GM12878 (cell line): ENCODE data around the gene NXPH1. TPM values are rescaled to one million over a fixed set of nuclear protein-coding genes. Genes with fewer than 3 reads are reported as not detected.

Source experiments
- ATAC-seq: fragments of 200-7000 bp; cut with Tn5 transposase; 3 replicates; pipeline ENCODE4 v1.9.1; 2020; ENCODE audit warnings: mild to moderate bottlenecking, moderate library complexity
- BruUV-seq: library from RNA; stranded (reverse); fragments of 400-500 nt; replicated peaks from 2 replicates; lab custom pipeline; 2021; lab: Mats Ljungman, UMichigan
- CTCF ChIA-PET: fragments of 300-600 bp; sonication (Branson Sonifier 250); formaldehyde crosslinking; extraction: SDS; loops from one replicate; lab custom pipeline; 2021; ENCODE audit warnings: inconsistent platforms; lab: Yijun Ruan, JAX
- POLR2A ChIA-PET: fragments of 350-600 bp; formaldehyde crosslinking; extraction: SDS; loops from one replicate; lab custom pipeline; 2021; ENCODE audit warnings: inconsistent platforms; lab: Charles Lee
- RAD21 ChIA-PET: fragments of 300-600 bp; sonication (Branson Sonifier 250); formaldehyde crosslinking; loops from one replicate; lab custom pipeline; 2023; ENCODE audit warnings: antibody characterized with exemption; ENCODE audit not compliant: unreplicated experiment; lab: Charles Lee
- SMC1A ChIA-PET: fragments of 300-600 bp; sonication (Branson Sonifier 250); formaldehyde crosslinking; loops from one replicate; lab custom pipeline; 2023; ENCODE audit not compliant: unreplicated experiment, uncharacterized antibody; lab: Charles Lee
- DNase-seq: peaks from one replicate; pipeline ENCODE4 v3.0.0-alpha.2; 2011; ENCODE audit warnings: low read depth, low spot score
- FAIRE-seq: peaks from 3 replicates; lab custom pipeline; 2011; peaks lifted over from hg19 to GRCh38; lab: Jason Lieb, UNC
- H2AFZ ChIP-seq: 2 replicates; pipeline ENCODE4 v1.6.0; 2011; ENCODE audit warnings: low read depth, low read length, control low read depth; ENCODE audit not compliant: control insufficient read depth
- H3K27ac ChIP-seq: 2 replicates; pipeline ENCODE4 v1.5.1; 2011; ENCODE audit warnings: control low read depth; ENCODE audit not compliant: control insufficient read depth, insufficient read depth
- H3K27me3 ChIP-seq, 2 experiments: replicated peaks in 1 of 2; 2 replicates each; pipeline versions ENCODE4 v1.6.0 to v1.6.1; 2011; ENCODE audit warnings: low read length in 1 of 2; ENCODE audit not compliant: control insufficient read depth in 2 of 2, insufficient read depth in 2 of 2
- H3K36me3 ChIP-seq, 2 experiments: 2 replicates each; pipeline ENCODE4 v1.5.1; 2011; ENCODE audit warnings: low read length in 1 of 2; ENCODE audit not compliant: control insufficient read depth in 2 of 2, insufficient read depth in 2 of 2
- H3K4me1 ChIP-seq: 2 replicates; pipeline ENCODE4 v1.6.1; 2011; ENCODE audit warnings: mild to moderate bottlenecking, low read length, moderate library complexity, mixed read lengths; ENCODE audit not compliant: control insufficient read depth, insufficient read depth
- H3K4me2 ChIP-seq: 2 replicates; pipeline ENCODE4 v1.6.0; 2011; ENCODE audit warnings: control low read depth; ENCODE audit not compliant: control insufficient read depth, insufficient read depth
- H3K4me3 ChIP-seq: fragments of 200-600 bp; sonication (generic); 2 replicates; pipeline ENCODE4 v1.5.1; 2016
- H3K79me2 ChIP-seq: 2 replicates; pipeline ENCODE4 v1.6.0; 2011; ENCODE audit warnings: low read length; ENCODE audit not compliant: control insufficient read depth, insufficient read depth
- H3K9ac ChIP-seq: 2 replicates; pipeline ENCODE4 v1.8.0; 2011; ENCODE audit warnings: low read length, control low read depth, mixed read lengths; ENCODE audit not compliant: control insufficient read depth, insufficient read depth
- H3K9me3 ChIP-seq: replicated peaks from 3 replicates; pipeline ENCODE4 v1.5.1; 2011; ENCODE audit warnings: mild to moderate bottlenecking, low read length; ENCODE audit not compliant: control insufficient read depth, insufficient read depth
- H4K20me1 ChIP-seq: 2 replicates; pipeline ENCODE4 v1.6.0; 2011; ENCODE audit not compliant: control insufficient read depth, insufficient read depth
- ATF2 ChIP-seq: IDR thresholded peaks from 2 replicates; pipeline ENCODE4 v1.6.1; 2012; ENCODE audit warnings: low read length, inconsistent platforms
- IKZF1 ChIP-seq: fragments of 450-650 bp; conservative IDR thresholded peaks from 2 replicates; pipeline ENCODE4 v1.6.1; 2017; ENCODE audit warnings: antibody characterized with exemption, mild to moderate bottlenecking
- JUNB ChIP-seq: IDR thresholded peaks from 2 replicates; pipeline ENCODE4 v1.6.1; 2016; ENCODE audit warnings: antibody characterized with exemption, mild to moderate bottlenecking
- KDM1A ChIP-seq: fragments of 200-600 bp; sonication (generic); IDR thresholded peaks from 2 replicates; pipeline ENCODE4 v1.6.1; 2016; ENCODE audit warnings: borderline replicate concordance
- KLF5 ChIP-seq: fragments of 450-650 bp; IDR thresholded peaks from 2 replicates; pipeline ENCODE4 v1.6.1; 2014; ENCODE audit warnings: mild to moderate bottlenecking; ENCODE audit not compliant: partially characterized antibody
- LARP7 ChIP-seq: fragments of 450-650 bp; IDR thresholded peaks from 2 replicates; pipeline ENCODE4 v1.6.1; 2017; ENCODE audit warnings: mild to moderate bottlenecking
- MYB ChIP-seq: fragments of 150-350 bp; IDR thresholded peaks from 2 replicates; pipeline ENCODE4 v1.6.1; 2014; ENCODE audit warnings: mild to moderate bottlenecking, low read depth, low read length, borderline replicate concordance
- NFIC ChIP-seq: IDR thresholded peaks from 2 replicates; pipeline ENCODE4 v1.6.1; 2012; ENCODE audit warnings: low read depth, mild to moderate bottlenecking, inconsistent platforms, low read length, moderate library complexity
- NRF1 ChIP-seq: conservative IDR thresholded peaks from 2 replicates; pipeline ENCODE4 v1.6.1; 2011; ENCODE audit warnings: mild to moderate bottlenecking, low read depth, low read length, improper control_type of control experiment
- PAX8 ChIP-seq: fragments of 450-650 bp; IDR thresholded peaks from 2 replicates; pipeline ENCODE4 v1.6.1; 2017; ENCODE audit warnings: mild to moderate bottlenecking, moderate library complexity
- PBX3 ChIP-seq: IDR thresholded peaks from 2 replicates; pipeline ENCODE4 v1.6.1; 2011; ENCODE audit warnings: mild to moderate bottlenecking, low read depth, low read length, moderate library complexity; ENCODE audit not compliant: insufficient replicate concordance
- POLR2A ChIP-seq: IDR thresholded peaks from 2 replicates; pipeline ENCODE4 v1.6.1; 2011; ENCODE audit warnings: low read depth, mild to moderate bottlenecking, low read length
- SMAD5 ChIP-seq: IDR thresholded peaks from 2 replicates; pipeline ENCODE4 v1.6.1; 2016; ENCODE audit warnings: antibody characterized with exemption, low read depth
- SUZ12 ChIP-seq: fragments of 200-600 bp; sonication (generic); IDR thresholded peaks from one replicate; pipeline ENCODE4 v1.6.1; 2018; ENCODE audit warnings: antibody characterized with exemption, mild to moderate bottlenecking; ENCODE audit not compliant: unreplicated experiment
- WRNIP1 ChIP-seq: IDR thresholded peaks from 2 replicates; pipeline ENCODE4 v1.6.1; 2011; ENCODE audit warnings: low read depth, low read length, improper control_type of control experiment, borderline replicate concordance
- ZNF622 ChIP-seq: fragments of 450-650 bp; IDR thresholded peaks from 2 replicates; pipeline ENCODE4 v1.6.1; 2017; ENCODE audit warnings: mild to moderate bottlenecking, inconsistent platforms
- ZNF687 ChIP-seq: fragments of 450-650 bp; IDR thresholded peaks from 2 replicates; pipeline ENCODE4 v1.6.1; 2017; ENCODE audit warnings: mild to moderate bottlenecking, moderate library complexity
- WGBS: methylation state at CpG from one replicate; pipeline ENCODE4 v1.1.6; 2016; ENCODE audit warnings: low lambda C conversion rate; ENCODE audit not compliant: insufficient replicate concordance, insufficient coverage; ENCODE audit errors: missing lambda C conversion rate; 5-methylcytosine and 5-hydroxymethylcytosine counted together
- in situ Hi-C: fragments of 300-500 bp; cut with MboI; formaldehyde crosslinking; loops from 9 replicates; pipeline ENCODE4 v1.14.3; 2018; ENCODE audit warnings: mixed read lengths
- intact Hi-C: fragments of 100-400 bp; cut with micrococcal nuclease; formaldehyde crosslinking; loops from one replicate; pipeline ENCODE4 v1.14.2; 2022; ENCODE audit not compliant: unreplicated experiment
- polyA plus RNA-seq, 11 experiments: library from polyadenylated mRNA; depleted of rRNA in 4 of 11; unstranded in 6 of 11; stranded (reverse) in 5 of 11; fragments of >200 nt; fragmentation: Nextera tagmentation in 4 of 11; fragmentation: Illumina TruSeq in 1 of 11; extraction: Ambion mirVana in 4 of 11; extraction: Trizol in 1 of 11; gene quantifications; 1 replicate in 1 of 11; 2 replicates in 10 of 11; pipeline versions ENCODE4 v1.2.1 to v1.2.3, GENCODE V29; 2011 to 2016; ENCODE audit warnings: inconsistent platforms in 2 of 11, missing spikeins in 2 of 11, low read depth in 1 of 11
- total RNA-seq, 4 experiments: library from RNA; depleted of rRNA in 3 of 4; stranded (reverse); fragments of >200 nt in 3 of 4; fragmentation: Illumina TruSeq in 1 of 4; extraction: Trizol in 1 of 4; gene quantifications; 2 replicates each; pipeline versions ENCODE4 v1.2.1 to v1.2.3, GENCODE V29; 2013 to 2021

Gene NXPH1
- total and polyA plus RNA-seq, 10 of the 15 experiments (the other 5 are each of a cell fraction or from before 2014, with no cell fraction given) = 0.06 to 0.34 TPM; not detected in 8

- no TSS peak for BruUV-seq
- Histone ChIP-seq H3K9ac (no peak overlapping the region), H3K4me1 (no peaks in the 10 kb centered on the region), H4K20me1 (no peaks in the 10 kb centered on the region), H3K79me2 (no peaks in the 10 kb centered on the region), H3K36me3 (no peaks in the 10 kb centered on the region), H3K9me3 (no peaks in the 10 kb centered on the region), H2AFZ (no peak overlapping the region), H3K4me3 (no peak overlapping the region), H3K27ac (no peak overlapping the region), H3K27me3 (no peaks in the 10 kb centered on the region), H3K4me2 (no peak overlapping the region)
- TF ChIP-seq SUZ12 (no peak), POLR2A (no peak), LARP7 (no peak), ATF2 (no peak), ZNF622 (no peak), IKZF1 (no peak), NRF1 (no peak), PBX3 (no peak), SMAD5 (no peak), JUNB (no peak), PAX8 (no peak), NFIC (no peak), KLF5 (no peak), KDM1A (no peak), ZNF687 (no peak), WRNIP1 (no peak), MYB (no peak)
- ChIA-PET CTCF (no interaction called here), RAD21 (no interaction called here), SMC1A (no interaction called here), POLR2A (no interaction called here)
- WGBS = 46% methylated on average over 4 of the region's 4 CpGs
- no peak for FAIRE-seq
- intact Hi-C loops = no loop called here
- ATAC-seq = no peak
- DNase-seq = no peak
- in situ Hi-C loops = no loop called here
These were observed 31.9 kb downstream of the NXPH1 start for GRCh38 chr7:8465338-8465737.
